Measurements from ENCODE around the gene FGFR1OP2.

FGFR1OP2 gene

GRCh38 chr12:26963413-26963812 lies 25.1 kb downstream of the FGFR1OP2 start:
- no peak for TF ChIP-seq CTCF (conservative IDR thresholded peaks at IDR 0.05; ENCODE audit: low read length)
- no peak overlapping the region for H3K4me3 ChIP-seq (ENCODE audit: low read length)
- peak; percentile 29 for DNase-seq (ENCODE audit: low read depth)

- TF ChIP-seq CTCF (conservative IDR thresholded peaks at IDR 0.05; ENCODE audit: low read length), result no peak
- no peak for DNase-seq (ENCODE audit: low read depth)
- no peak overlapping the region for H3K4me3 ChIP-seq (ENCODE audit: low read length)
Observed at GRCh38 chr12:26966842-26967241, 28.6 kb downstream of the FGFR1OP2 start.

GRCh38 chr12:26970136-26970535 lies 31.9 kb downstream of the FGFR1OP2 start:
- no peak for DNase-seq (ENCODE audit: low read depth)
- H3K4me3 ChIP-seq (ENCODE audit: low read length), result no peak overlapping the region
- TF ChIP-seq CTCF (conservative IDR thresholded peaks at IDR 0.05; ENCODE audit: low read length), result no peak

GRCh38 chr12:26971963-26972362 lies 33.7 kb downstream of the FGFR1OP2 start:
- TF ChIP-seq CTCF (conservative IDR thresholded peaks at IDR 0.05; ENCODE audit: low read length), result no peak
- H3K4me3 ChIP-seq (ENCODE audit: low read length), result no peak overlapping the region
- DNase-seq (ENCODE audit: low read depth), result no peak

- no peak for TF ChIP-seq CTCF (conservative IDR thresholded peaks at IDR 0.05; ENCODE audit: low read length)
- H3K4me3 ChIP-seq (ENCODE audit: low read length), result no peak overlapping the region
- DNase-seq (ENCODE audit: low read depth), result no peak
Observed at GRCh38 chr12:26976687-26977086, 38.4 kb downstream of the FGFR1OP2 start.

- no peak for TF ChIP-seq CTCF (conservative IDR thresholded peaks at IDR 0.05; ENCODE audit: low read length)
- no peak for DNase-seq (ENCODE audit: low read depth)
- no peak overlapping the region for H3K4me3 ChIP-seq (ENCODE audit: low read length)
Observed at GRCh38 chr12:26978801-26979200, 40.5 kb downstream of the FGFR1OP2 start.

- no peak for DNase-seq (ENCODE audit: low read depth)
- no peak for TF ChIP-seq CTCF (conservative IDR thresholded peaks at IDR 0.05; ENCODE audit: low read length)
- no peak overlapping the region for H3K4me3 ChIP-seq (ENCODE audit: low read length)
Observed at GRCh38 chr12:26979733-26980132, 41.5 kb downstream of the FGFR1OP2 start.

All from AG10803 (cell line).